ENCODE results near the gene APLP2. TPM values are rescaled to one million over a fixed set of nuclear protein-coding genes. Genes with fewer than 3 reads are reported as not detected.
"Not testable (repeated sequence)": the region's sequence is repeated elsewhere in the genome, so short reads cannot be mapped to it uniquely, and the experiment has no call there.

The APLP2 gene
- total RNA-seq, 2 donors from 2014 or later, result 821 to 864 TPM

- Histone ChIP-seq H3K36me3 (ENCODE audit: control insufficient read depth, insufficient read depth, low read length) (peaks cover 60% of the 10 kb centered on the region), H3K27ac (ENCODE audit: low read depth, low read length) (peak overlapping the region; percentile 25), H3K27me3 (ENCODE audit: control insufficient read depth, insufficient read depth, low read length, poor library complexity, severe bottlenecking) (no peaks in the 10 kb centered on the region), H3K4me1 (ENCODE audit: control insufficient read depth, insufficient read depth, low read length) (peaks cover 20% of the 10 kb centered on the region), H3K4me3 (ENCODE audit: low read length) (peak overlapping the region; percentile 37), H3K9ac (ENCODE audit: extremely low read depth, low read length, poor library complexity, severe bottlenecking) (no peak overlapping the region), H3K9me3 (ENCODE audit: control insufficient read depth, low read length) (peaks cover 49% of the 10 kb centered on the region)
- 92% methylated on average over 9 of the region's 9 CpGs for WGBS, 2 experiments (ENCODE audit: insufficient coverage in 1 of 2, insufficient read length in 1 of 2)
- no peaks in the 10 kb centered on the region for H3K27me3 Mint-ChIP-seq (ENCODE audit: insufficient read depth)
- no peak for TF ChIP-seq CTCF (conservative IDR thresholded peaks at IDR 0.05)
- peaks cover 39% of the 10 kb centered on the region for H3K9me3 Mint-ChIP-seq
- H3K36me3 Mint-ChIP-seq (ENCODE audit: low read depth), result peaks cover 49% of the 10 kb centered on the region
- H3K4me3 Mint-ChIP-seq, result peak overlapping the region; percentile 0
- H3K4me1 Mint-ChIP-seq, result peaks cover 38% of the 10 kb centered on the region
- H3K27ac Mint-ChIP-seq, result peak overlapping the region; percentile 43
- DNase-seq, result no peak
Observed at GRCh38 chr11:130088919-130089673, 19.4 kb downstream of the APLP2 start.

GRCh38 chr11:130089674-130090073 lies 20.0 kb downstream of the APLP2 start:
- H3K36me3 Mint-ChIP-seq (ENCODE audit: low read depth), result peaks cover 46% of the 10 kb centered on the region
- WGBS, 2 experiments (ENCODE audit: insufficient coverage in 1 of 2, insufficient read length in 1 of 2), result 91 to 100% methylated on average over 5 of the region's 5 CpGs
- peaks cover 40% of the 10 kb centered on the region for H3K4me1 Mint-ChIP-seq

GRCh38 chr11:130090517-130090916 lies 20.8 kb downstream of the APLP2 start:
- H3K9me3 ChIP-seq (ENCODE audit: control insufficient read depth, low read length), result peaks cover 44% of the 10 kb centered on the region
- H3K4me3 Mint-ChIP-seq; H3K27ac ChIP-seq (ENCODE audit: low read depth, low read length); H3K27me3 Mint-ChIP-seq (ENCODE audit: insufficient read depth); H3K27ac Mint-ChIP-seq; DNase-seq; H3K27me3 ChIP-seq (ENCODE audit: control insufficient read depth, insufficient read depth, low read length, poor library complexity, severe bottlenecking); H3K4me3 ChIP-seq (ENCODE audit: low read length); H3K9ac ChIP-seq (ENCODE audit: extremely low read depth, low read length, poor library complexity, severe bottlenecking): not testable (repeated sequence)
- peaks cover 42% of the 10 kb centered on the region for H3K4me1 Mint-ChIP-seq
- peaks cover 35% of the 10 kb centered on the region for H3K9me3 Mint-ChIP-seq
- H3K36me3 ChIP-seq (ENCODE audit: control insufficient read depth, insufficient read depth, low read length), result peaks cover 60% of the 10 kb centered on the region
- peaks cover 43% of the 10 kb centered on the region for H3K36me3 Mint-ChIP-seq (ENCODE audit: low read depth)
- WGBS, 2 experiments (ENCODE audit: insufficient coverage in 1 of 2, insufficient read length in 1 of 2), result 77% methylated on average over 9 of the region's 16 CpGs; no CpG with 5 or more reads in 1 of the 2 experiments
- peaks cover 20% of the 10 kb centered on the region for H3K4me1 ChIP-seq (ENCODE audit: control insufficient read depth, insufficient read depth, low read length)

More at GRCh38 chr11:130089674-130090073, 20.0 kb downstream of the APLP2 start:
- H3K4me3 ChIP-seq (ENCODE audit: low read length), result peak overlapping the region; percentile 37
- Mint-ChIP-seq H3K9me3 (peaks cover 39% of the 10 kb centered on the region), H3K4me3 (no peak overlapping the region), H3K27me3 (ENCODE audit: insufficient read depth) (no peaks in the 10 kb centered on the region), H3K27ac (peak overlapping the region; percentile 86)
- DNase-seq, result no peak
- peaks cover 49% of the 10 kb centered on the region for H3K9me3 ChIP-seq (ENCODE audit: control insufficient read depth, low read length)
- H3K36me3 ChIP-seq (ENCODE audit: control insufficient read depth, insufficient read depth, low read length), result peaks cover 60% of the 10 kb centered on the region
- no peaks in the 10 kb centered on the region for H3K27me3 ChIP-seq (ENCODE audit: control insufficient read depth, insufficient read depth, low read length, poor library complexity, severe bottlenecking)
- H3K9ac ChIP-seq (ENCODE audit: extremely low read depth, low read length, poor library complexity, severe bottlenecking), result no peak overlapping the region
- TF ChIP-seq CTCF (conservative IDR thresholded peaks at IDR 0.05), result no peak
- H3K27ac ChIP-seq (ENCODE audit: low read depth, low read length), result no peak overlapping the region
- H3K4me1 ChIP-seq (ENCODE audit: control insufficient read depth, insufficient read depth, low read length), result peaks cover 20% of the 10 kb centered on the region

- Histone ChIP-seq H3K4me1 (ENCODE audit: control insufficient read depth, insufficient read depth, low read length) (peaks cover 20% of the 10 kb centered on the region), H3K9me3 (ENCODE audit: control insufficient read depth, low read length) (peaks cover 38% of the 10 kb centered on the region), H3K36me3 (ENCODE audit: control insufficient read depth, insufficient read depth, low read length) (peaks cover 59% of the 10 kb centered on the region)
- H3K36me3 Mint-ChIP-seq (ENCODE audit: low read depth), result peaks cover 38% of the 10 kb centered on the region
- peaks cover 35% of the 10 kb centered on the region for H3K4me1 Mint-ChIP-seq
- WGBS, 2 experiments (ENCODE audit: insufficient coverage in 1 of 2, insufficient read length in 1 of 2), result 100% methylated on average over 9 of the region's 36 CpGs; no CpG with 5 or more reads in 1 of the 2 experiments
- not testable (repeated sequence) for H3K4me3 ChIP-seq (ENCODE audit: low read length); H3K27ac ChIP-seq (ENCODE audit: low read depth, low read length); H3K9ac ChIP-seq (ENCODE audit: extremely low read depth, low read length, poor library complexity, severe bottlenecking); DNase-seq; H3K27me3 ChIP-seq (ENCODE audit: control insufficient read depth, insufficient read depth, low read length, poor library complexity, severe bottlenecking); H3K27ac Mint-ChIP-seq; H3K4me3 Mint-ChIP-seq; H3K27me3 Mint-ChIP-seq (ENCODE audit: insufficient read depth)
- H3K9me3 Mint-ChIP-seq, result peaks cover 33% of the 10 kb centered on the region
Observed at GRCh38 chr11:130091169-130091568, 21.5 kb downstream of the APLP2 start.
